Right ventricle myocardium superior (tissue), 1 donor: ENCODE data around the gene LYPD1. TPM values are rescaled to one million over a fixed set of nuclear protein-coding genes. Genes with fewer than 3 reads are reported as not detected.
A peak's percentile ranks its signal among the peaks of the same experiment; 100 is the strongest.

Experiments used
- ATAC-seq: fragments of 200-7000 bp; cut with Tn5 transposase; one replicate; pipeline ENCODE4 v1.9.1; 2020; ENCODE audit warnings: mild to moderate bottlenecking; ENCODE audit not compliant: poor library complexity
- DNase-seq: peaks from one replicate; pipeline ENCODE4 v3.0.0-alpha.2; 2020
- intact Hi-C: fragments of 100-400 bp; cut with DNase I; formaldehyde crosslinking; loops from one replicate; pipeline ENCODE4 v1.11.2; 2022
- total RNA-seq: library from RNA; stranded (reverse); fragmentation: NEBNext Ultra II Directional; extraction: Animal tissue kit (Norgen Biotek cat#: 25700); gene quantifications from one replicate; pipeline ENCODE4 v1.2.1, GENCODE V29; 2021
- donor health status: DM: no; HTN: yes; CAD: no; lungs with severe emphysema.

The LYPD1 gene
- total RNA-seq, 1 donor from 2014 or later: not detected

DNA sequence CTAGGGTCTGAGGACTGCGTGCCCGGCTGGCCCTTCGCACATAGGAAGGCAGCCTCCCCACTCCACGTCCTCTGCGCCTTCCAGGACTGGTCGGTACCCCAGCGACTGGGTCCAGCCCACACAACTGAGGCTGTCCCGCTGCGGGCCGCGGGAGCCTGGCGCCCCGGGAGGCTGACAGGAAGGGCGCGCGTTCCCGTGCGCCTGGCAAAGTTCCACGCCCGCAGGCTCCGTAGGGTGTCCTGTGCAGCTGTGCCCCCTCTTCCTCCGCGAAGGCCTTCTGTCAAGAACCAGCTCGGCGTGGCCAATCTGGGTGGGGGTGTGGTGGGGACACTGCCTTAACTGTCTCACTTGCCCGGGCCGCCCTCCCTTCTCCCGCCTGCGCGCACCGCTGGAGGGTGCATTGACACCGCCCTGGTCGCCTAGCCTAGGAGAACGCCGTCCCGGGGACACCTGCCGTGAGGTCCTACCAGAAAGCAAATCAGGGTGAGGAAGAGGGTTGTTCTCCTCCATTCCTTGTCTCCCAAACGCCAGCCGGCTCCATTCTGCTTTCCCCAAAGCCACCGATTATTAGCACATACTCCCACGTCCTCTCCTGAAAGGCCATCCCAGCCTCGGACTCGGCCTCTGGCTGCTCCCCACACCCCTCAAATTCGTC, 618 bp upstream of the LYPD1 start:
- ATAC-seq (peak; percentile 71), DNase-seq (peak; percentile 42)
- intact Hi-C loops: no loop called here

DNA sequence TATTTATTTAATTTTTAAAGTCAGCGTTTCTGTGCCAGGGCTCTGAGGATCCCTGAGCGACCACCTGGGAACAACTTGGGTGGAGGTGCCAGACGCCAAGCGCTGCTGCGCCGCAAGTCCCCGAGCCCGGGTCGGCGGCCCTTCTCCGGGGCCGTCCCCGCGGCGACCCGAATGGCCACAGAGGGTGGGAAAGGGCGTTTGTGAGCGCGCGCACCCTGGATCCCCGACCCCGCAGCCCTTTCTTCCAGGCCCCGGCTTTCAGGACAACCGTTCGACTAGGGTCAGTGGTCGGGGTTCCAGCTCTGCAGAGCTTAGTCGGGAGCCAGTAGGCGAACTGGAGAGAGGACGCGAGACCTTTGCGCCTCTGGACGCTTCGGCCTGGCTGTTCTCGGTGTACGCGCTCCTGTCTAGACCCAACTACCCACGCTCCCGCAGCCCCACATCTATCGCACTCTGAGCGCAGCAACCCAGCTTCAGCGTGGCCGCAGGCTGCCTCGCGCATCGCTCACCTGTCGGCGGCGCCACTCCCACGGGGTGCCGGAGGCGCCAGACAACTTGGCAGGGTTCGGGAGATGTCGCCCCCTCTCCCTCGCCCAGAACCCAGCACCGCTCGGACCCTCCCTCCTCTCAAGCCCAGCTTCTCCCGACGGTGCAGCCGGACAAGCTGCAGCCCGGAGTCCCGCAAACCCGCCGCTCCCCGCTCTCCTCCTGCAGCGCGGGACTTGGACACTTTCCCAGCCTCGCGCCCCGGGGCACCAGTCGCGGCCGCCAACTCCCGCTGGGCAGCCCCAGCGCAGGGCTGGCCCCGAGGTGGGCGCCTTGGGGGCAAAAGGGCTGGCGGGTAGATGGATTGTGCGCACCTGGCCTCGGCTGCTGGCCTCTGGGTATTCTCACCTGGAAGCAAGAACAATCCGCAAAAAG, 758 bp downstream of the LYPD1 start:
- intact Hi-C loops: no loop called here
- DNase-seq: no peak
- peak; percentile 11 for ATAC-seq

DNA sequence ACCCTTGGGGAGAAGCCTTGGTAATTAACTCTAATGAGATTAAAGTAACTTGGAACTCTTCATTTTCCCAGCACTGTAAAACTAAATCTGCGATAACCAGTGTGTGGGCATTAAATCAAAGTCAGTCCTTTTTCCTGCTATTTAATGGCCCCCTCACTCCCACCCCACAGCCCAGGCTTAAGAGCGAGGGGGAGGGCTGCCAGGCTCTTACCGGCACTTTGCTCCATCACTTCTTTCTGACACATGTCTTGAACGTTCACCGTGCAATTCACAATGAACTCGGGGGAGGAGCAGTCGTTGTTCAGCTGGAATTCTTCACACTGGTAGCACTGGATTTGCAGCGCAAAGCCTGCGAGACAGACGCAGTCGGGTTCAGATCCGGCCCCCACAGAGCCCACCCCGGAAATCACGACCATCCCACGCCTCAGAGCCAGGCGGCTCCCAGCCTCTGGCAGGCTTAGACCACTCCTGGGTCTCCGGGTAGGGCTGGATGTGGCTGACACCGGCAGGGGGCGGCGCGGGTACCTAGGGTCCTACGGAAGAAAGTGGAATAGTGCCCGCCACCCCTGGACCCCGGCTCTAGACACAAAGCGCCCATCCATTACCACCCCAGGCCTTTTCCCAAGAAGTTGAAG, 1.7 kb downstream of the LYPD1 start:
- intact Hi-C loops: no loop called here
- DNase-seq (no peak), ATAC-seq (no peak)

DNA sequence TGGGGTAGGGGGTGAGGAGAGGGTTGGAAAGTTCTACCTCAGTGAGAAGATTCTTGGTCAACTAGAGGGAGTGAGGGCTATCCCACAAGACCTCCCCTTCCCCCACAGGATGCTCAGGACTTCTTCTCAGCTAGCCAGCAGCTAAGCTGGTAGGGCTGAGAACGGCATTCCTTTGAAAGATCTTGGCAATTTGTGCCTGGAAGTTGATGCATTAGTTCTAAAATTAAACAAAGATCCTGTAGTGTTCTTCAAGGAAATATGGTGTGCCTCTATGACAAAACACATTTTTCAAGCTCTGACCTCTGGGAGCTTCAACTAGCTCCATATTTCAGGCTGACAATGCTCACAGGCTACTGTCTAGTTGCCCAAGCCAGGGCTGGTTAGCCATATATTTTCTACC, 2.3 kb downstream of the LYPD1 start:
- DNase-seq (no peak), ATAC-seq (no peak)
- intact Hi-C loops: no loop called here

DNA sequence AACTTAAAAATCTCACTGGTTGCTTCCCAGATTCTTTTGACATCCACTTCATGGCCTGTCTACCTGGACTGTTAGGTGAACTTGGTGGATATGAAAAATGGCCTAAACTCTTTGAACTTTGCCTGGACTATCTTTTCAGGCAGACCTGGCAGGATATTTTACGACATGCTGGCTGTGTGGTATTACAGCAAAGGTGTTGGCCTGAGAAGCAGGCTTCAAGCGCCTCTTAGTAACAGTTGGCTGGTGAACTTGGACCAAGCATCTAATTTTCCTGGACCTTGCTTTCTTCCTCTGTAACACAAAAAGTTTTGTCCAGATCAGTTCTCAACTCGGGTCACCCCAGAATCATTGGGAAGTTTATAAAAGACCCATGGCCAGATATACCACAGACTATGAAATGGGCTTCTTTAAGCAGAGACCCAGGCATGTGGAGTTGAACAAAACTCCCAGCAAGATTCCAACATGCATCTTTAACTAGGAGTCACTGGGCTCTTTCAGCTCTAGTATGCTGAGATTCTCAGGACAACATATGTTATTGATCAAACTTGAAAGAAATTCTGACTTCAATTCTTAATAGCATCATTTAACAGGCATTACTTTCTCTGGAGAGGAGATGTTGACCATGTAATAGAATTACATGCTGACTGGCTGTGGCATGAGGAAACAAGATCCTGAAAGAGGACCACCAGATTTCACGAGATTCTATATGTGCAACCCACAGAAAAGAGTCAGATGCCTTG, 4.4 kb downstream of the LYPD1 start:
- intact Hi-C loops: no loop called here
- DNase-seq: no peak
- ATAC-seq: no peak

DNA sequence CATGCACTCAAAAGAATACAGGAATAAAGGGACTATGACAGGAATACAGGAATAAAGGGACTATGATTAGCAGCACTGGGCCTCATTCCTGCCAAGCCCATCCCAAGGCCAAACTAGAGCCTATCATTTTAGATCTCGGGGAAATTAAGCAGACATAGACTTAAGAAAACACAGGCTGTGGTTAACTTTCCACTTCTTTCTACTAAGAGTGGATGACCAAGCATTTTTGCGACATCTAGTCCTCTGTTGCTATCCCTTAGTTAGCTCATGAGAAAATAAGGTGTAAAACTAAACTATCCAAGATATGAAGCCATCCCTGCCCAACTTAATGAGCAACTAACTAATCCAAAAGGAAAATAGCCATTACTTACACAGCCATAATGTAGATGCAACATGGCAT, 5.9 kb downstream of the LYPD1 start:
- ATAC-seq: no peak
- intact Hi-C loops: no loop called here
- DNase-seq: no peak

DNA sequence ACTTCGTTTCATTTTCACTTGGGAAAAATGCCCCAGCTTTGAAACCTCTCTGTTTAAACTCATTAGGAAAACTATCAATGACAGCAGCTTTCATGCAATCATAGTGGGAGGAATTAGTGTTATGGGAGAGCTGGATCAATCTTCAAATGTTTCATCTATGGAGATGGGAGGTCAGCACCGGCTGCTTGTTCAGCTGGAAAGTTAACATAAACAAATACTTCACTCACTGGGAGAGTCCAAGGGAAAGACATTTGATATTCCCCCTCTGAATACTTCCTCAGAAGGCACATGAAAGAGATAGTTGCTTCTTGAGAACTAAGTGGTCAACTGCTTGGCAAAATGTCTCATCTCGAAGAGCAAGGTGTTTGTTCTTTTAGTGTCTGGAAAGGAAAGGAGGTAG, 7.3 kb downstream of the LYPD1 start:
- ATAC-seq: no peak
- intact Hi-C loops: no loop called here
- DNase-seq: no peak

DNA sequence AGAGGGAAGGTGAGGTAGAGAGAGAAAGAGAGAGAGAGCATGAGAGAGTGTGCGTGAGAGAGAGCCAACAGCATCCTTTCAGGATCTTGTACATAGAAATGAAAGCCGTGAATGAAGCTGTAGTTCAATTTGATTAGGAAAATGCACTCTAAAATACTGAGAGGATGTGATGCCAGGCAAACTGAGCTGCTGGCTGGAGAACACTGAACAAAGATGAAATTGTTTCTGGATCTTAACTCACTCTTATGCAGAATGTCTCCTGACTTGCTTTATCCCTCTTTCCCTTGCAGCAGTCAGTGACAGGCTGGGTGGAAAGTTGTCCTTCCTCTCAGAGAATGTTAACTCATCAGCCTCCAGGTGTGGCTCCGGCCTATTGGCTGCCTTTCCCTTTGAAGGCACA, 10.7 kb downstream of the LYPD1 start:
- ATAC-seq (no peak), DNase-seq (no peak)
- intact Hi-C loops: no loop called here

DNA sequence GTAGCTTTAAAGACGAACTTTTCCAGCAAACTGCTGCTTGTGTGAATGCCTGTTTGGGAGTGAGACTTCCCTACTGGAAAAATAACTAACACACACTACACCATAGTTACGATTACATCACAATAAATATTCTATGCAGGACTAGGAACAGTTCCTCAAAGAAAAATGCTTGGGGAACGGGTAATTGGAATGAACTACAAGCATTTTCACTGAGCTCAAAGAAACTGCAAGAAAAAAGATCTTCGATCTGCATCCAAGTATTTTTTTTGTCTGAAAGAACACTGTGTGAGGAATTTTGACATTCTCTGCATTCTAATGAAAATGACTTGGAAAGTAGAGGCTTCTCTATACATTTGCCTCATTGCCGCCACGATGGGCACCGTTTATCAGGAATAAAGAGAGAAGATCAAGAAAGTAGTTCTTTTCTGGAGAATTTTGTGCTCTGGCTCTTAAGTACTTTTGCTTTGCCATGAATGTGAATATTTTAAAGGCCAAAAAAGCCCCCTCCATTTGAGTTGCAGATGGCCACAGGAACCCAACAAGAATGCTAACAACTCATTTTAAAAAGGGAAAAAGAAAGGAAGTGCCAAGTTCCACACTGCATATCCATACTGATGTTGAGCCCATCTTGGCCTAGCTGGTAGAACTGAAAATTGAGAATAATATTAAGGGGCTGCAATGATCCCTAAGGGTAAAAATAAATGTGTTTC, 13.6 kb downstream of the LYPD1 start:
- no peak for DNase-seq
- no peak for ATAC-seq
- intact Hi-C loops: no loop called here

DNA sequence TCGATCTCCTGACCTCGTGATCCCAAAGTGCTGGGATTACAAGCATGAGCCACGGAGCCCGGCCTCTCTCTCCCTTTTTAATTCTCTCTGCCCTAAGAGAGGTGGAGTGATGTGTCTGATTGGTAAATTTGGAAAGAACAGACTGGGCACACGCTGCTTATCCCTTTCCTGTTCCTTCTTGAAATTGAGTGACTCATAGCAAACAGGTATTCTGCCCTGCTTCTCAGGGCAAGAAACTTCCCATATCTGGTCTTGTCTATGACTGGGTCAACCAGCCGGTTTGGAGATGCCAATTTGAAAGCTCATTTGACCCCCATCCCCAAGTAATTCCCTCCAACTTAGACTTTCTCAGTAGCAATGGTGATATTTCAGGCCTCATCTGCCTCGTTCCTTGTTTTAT, 15.0 kb downstream of the LYPD1 start:
- ATAC-seq: no peak
- intact Hi-C loops: no loop called here
- no peak for DNase-seq

DNA sequence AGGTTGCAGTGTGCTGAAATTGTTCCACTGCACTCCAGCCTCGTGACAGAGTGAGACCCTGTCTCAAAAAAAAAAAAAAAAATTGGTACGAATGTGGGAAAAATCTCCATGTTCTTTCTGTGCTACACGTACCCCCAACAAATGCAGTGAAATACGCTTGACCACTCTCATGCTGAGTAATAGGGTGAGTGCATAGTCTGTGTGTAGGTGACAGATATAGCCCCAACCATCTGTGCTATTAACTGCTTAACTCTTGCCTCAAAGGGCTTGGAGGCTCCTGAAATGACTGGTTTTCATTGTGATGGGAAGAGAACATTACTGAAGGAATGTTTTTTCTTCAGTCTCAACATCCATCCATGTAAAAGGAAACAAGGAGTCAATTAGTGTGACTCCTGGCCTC, 15.7 kb downstream of the LYPD1 start:
- intact Hi-C loops: no loop called here
- DNase-seq (no peak), ATAC-seq (no peak)

DNA sequence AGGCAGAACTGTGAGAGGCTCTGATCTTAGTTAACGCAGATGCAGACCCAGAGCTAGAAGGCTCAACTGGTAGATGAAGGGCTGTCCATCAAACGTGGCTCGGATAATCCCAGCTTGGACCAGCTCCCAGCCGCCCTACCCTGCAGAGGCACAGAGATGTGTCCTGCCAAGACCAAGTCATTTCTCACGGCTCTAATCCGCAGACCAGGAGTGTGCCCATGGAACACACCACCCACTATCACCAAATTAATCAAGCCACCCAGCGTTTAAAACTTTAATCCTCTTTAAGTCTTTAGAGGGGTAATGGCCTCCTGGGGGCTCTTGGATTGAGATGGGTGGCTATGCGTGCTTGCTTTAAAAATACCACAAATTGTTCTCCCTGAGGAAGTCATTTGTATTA, 17.5 kb downstream of the LYPD1 start:
- ATAC-seq: no peak
- DNase-seq: no peak
- intact Hi-C loops: no loop called here

DNA sequence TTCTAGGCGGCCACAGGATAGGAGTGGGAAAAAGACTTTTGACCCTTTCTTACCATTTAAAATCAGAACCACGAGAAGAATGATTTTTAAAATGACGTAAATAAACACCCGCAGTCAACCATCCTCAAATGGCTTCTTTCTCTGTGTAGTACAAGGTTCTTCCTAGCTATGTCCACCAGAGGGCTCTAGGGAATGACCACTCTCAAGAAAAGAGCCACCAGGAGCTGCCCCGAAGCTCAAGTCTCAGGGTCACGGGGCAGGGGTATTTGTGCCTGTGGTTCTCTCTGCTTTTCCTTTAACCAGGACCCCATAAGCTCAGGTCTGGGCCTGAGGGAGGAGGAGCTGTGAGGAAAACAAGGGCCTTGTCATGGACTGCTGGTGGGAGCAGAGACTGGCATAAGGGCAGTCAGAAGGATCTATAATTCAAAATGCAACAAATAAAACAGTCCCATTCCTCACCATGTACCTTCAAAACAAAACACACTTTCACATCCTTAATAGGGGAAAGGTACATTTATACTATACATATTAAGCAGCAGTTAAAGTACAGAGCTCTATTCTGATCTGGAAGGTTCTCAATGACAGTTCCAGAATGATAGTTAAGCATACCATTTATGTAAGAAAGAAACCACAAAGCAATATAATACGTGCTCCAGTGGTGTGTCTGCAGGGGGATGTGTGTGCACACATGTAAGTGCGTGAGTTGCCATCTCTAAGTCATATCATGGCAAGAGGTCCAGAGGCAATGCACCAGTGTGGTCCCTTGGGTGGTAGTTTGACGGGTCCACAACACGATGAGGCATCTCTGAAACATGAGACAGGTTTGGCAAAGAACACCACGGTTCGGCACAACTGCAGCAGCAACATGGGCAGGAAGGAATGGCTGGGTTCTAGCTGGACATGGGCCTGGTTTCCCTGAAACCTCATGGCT, 18.6 kb downstream of the LYPD1 start:
- ATAC-seq (peak; percentile 52), DNase-seq (no peak)
- intact Hi-C loops: no loop called here

DNA sequence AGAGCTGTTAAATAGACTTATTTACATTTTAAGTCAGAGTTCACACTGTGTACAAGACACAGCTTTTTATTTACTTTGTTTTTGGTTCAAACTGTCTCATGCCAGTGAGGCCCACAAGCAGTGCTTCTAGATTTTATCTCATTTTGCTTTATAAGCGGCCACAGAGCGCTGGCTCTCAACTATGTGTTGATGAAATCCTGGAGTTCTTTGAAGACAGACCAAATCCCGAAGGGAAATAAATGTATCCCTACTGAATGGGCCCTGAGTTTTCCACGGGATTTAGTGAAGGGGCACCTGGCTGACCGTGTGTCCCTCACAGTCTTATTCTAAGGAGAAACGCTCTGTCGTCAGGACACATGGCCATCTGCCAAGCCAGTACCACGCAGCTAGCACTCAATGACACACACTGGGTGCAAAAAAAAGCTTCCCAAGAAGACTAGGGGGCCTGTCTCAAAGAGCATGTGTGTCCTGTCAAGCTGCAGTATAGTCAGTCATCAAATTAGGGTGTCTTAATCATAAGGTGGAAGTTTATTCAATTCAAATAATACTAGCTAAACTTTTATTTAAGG, 23.4 kb downstream of the LYPD1 start:
- intact Hi-C loops: no loop called here
- ATAC-seq (no peak), DNase-seq (no peak)

DNA sequence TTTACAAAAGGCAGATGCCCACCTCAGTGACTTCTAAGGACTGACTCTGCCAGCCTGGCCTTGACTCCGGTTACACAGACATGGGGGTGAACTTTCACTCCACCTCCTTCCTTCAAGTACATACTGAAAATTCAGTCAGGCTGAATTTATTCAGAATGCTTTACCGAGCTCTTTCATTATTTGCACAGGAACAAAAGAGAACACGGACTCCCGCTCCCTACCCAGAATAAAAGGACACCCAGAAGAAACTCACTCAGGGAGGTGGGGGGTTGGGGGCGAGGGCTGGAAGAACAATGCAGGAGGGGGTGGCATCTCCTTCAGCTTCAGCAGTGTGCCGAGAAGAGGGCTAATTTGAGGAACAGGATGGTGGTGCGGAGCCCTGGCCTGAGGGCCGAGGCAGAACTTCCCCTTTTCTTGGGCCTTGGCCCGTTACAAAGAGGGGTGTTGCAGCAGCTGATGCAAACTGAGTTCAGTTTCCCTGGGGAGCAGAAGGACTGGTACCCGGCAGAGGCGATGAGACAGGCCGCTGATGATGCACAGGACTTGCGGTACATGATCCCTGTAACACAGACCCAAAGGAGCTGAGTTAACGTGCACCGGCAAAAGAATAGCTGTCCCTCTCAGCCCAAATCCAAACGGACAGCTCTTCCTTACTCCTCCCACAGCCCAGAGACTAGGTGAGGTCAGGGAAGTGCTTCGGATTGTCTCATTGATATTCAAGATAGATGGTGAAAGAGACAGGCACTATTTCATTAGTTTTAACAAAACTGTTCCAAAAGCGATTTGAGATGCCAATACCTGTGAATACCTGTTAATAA, 24.1 kb downstream of the LYPD1 start:
- intact Hi-C loops: no loop called here
- DNase-seq: no peak
- no peak for ATAC-seq

DNA sequence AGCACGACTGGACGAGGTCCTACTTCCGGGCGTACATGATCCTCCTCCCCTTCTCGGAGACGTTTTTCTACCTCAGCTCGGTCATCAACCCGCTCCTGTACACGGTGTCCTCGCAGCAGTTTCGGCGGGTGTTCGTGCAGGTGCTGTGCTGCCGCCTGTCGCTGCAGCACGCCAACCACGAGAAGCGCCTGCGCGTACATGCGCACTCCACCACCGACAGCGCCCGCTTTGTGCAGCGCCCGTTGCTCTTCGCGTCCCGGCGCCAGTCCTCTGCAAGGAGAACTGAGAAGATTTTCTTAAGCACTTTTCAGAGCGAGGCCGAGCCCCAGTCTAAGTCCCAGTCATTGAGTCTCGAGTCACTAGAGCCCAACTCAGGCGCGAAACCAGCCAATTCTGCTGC, 24.8 kb downstream of the LYPD1 start:
- no peak for ATAC-seq

DNA sequence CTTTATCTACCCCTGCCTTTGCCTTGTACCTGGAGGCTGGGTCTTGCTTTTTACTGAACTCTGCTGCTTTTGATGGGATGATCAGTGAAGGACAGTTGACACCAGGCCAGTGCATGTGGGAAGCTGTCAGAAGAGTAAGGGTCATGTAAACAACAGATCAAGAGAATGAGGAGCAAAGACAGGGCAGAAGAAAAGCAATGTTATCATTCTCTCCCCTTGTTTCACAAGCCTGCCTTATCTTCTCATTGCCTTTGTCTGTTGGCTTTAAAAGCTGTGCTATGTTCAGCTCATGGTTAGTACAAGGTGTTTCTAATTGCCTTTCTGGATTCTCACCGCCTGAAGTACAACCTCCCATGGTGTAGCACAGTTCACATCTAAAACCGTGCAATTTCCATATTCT, 27.6 kb downstream of the LYPD1 start:
- DNase-seq: no peak
- peak; percentile 65 for ATAC-seq
- intact Hi-C loops: no loop called here

More for the DNA sequence above, 24.8 kb downstream of the LYPD1 start:
- DNase-seq: no peak
- intact Hi-C loops: no loop called here
